Liver (tissue), 9 donors: ENCODE data around the gene TBL1X. TPM values are rescaled to one million over a fixed set of nuclear protein-coding genes. Genes with fewer than 3 reads are reported as not detected.

Experiments
- DNase-seq: peaks from one replicate; pipeline ENCODE4 v3.0.0-alpha.2; 2017; ENCODE audit warnings: low spot score
- H3K27ac ChIP-seq, 2 donors: one replicate each; pipeline ENCODE4 v1.7.0; 2013; ENCODE audit warnings: inconsistent platforms in 2 of 2, low read length in 2 of 2, control low read depth in 1 of 2, low read depth in 1 of 2, mild to moderate bottlenecking in 1 of 2
- H3K27me3 ChIP-seq, 4 donors: one replicate each; pipeline versions ENCODE4 v1.6.1 to v1.7.0; 2013; ENCODE audit warnings: low read length in 3 of 4, inconsistent platforms in 1 of 4, mild to moderate bottlenecking in 1 of 4, moderate library complexity in 1 of 4; ENCODE audit not compliant: control insufficient read depth in 4 of 4, insufficient read depth in 4 of 4
- H3K36me3 ChIP-seq, 4 donors: one replicate each; pipeline versions ENCODE4 v1.6.1 to v1.7.0; 2013; ENCODE audit warnings: low read length in 3 of 4, mild to moderate bottlenecking in 3 of 4, low read depth in 1 of 4, moderate library complexity in 1 of 4; ENCODE audit not compliant: control insufficient read depth in 4 of 4, insufficient read depth in 3 of 4
- H3K4me1 ChIP-seq, 4 donors: one replicate each; pipeline versions ENCODE4 v1.6.1 to v1.7.0; 2013; ENCODE audit warnings: low read length in 3 of 4, mild to moderate bottlenecking in 3 of 4, moderate library complexity in 1 of 4; ENCODE audit not compliant: control insufficient read depth in 4 of 4, insufficient read depth in 4 of 4
- H3K4me3 ChIP-seq, 3 donors: one replicate each; pipeline versions ENCODE4 v1.6.1 to v1.7.0; 2013; ENCODE audit warnings: low read length in 3 of 3, control low read depth in 1 of 3, low read depth in 1 of 3, mild to moderate bottlenecking in 1 of 3
- H3K9ac ChIP-seq, 2 donors: one replicate each; pipeline ENCODE4 v1.7.0; 2013; ENCODE audit warnings: low read length in 2 of 2, mild to moderate bottlenecking in 2 of 2, moderate library complexity in 2 of 2, control low read depth in 1 of 2, low read depth in 1 of 2
- H3K9me3 ChIP-seq, 4 donors: one replicate each; pipeline versions ENCODE4 v1.6.1 to v1.7.0; 2013; ENCODE audit warnings: low read length in 3 of 4; ENCODE audit not compliant: control insufficient read depth in 4 of 4
- EGR1 ChIP-seq, 2 donors: IDR thresholded peaks; 2 replicates each; pipeline ENCODE4 v1.6.1; 2016 to 2018; ENCODE audit warnings: antibody characterized with exemption in 2 of 2, low read depth in 2 of 2
- FOXA1 ChIP-seq: IDR thresholded peaks from 2 replicates; pipeline ENCODE4 v1.6.1; 2016; ENCODE audit warnings: antibody characterized with exemption
- FOXA2 ChIP-seq: IDR thresholded peaks from 2 replicates; pipeline ENCODE4 v1.6.1; 2016; ENCODE audit warnings: antibody characterized with exemption
- GABPA ChIP-seq, 2 donors: IDR thresholded peaks in 1 of 2; conservative IDR thresholded peaks in 1 of 2; 2 replicates each; pipeline ENCODE4 v1.6.1; 2016; ENCODE audit warnings: antibody characterized with exemption in 2 of 2, mild to moderate bottlenecking in 1 of 2, moderate library complexity in 1 of 2
- HNF4A ChIP-seq, 2 donors: conservative IDR thresholded peaks; 2 replicates each; pipeline ENCODE4 v1.6.1; 2016; ENCODE audit warnings: antibody characterized with exemption in 2 of 2, mild to moderate bottlenecking in 2 of 2
- HNF4G ChIP-seq: IDR thresholded peaks from 2 replicates; pipeline ENCODE4 v1.6.1; 2016; ENCODE audit warnings: antibody characterized with exemption
- JUND ChIP-seq, 2 donors: IDR thresholded peaks; 2 replicates each; pipeline ENCODE4 v1.6.1; 2016; ENCODE audit warnings: antibody characterized with exemption in 2 of 2
- NR2F2 ChIP-seq: IDR thresholded peaks from 2 replicates; pipeline ENCODE4 v1.6.1; 2016; ENCODE audit warnings: antibody characterized with exemption
- RAD21 ChIP-seq, 2 donors: IDR thresholded peaks; 2 replicates each; pipeline ENCODE4 v1.6.1; 2016; ENCODE audit warnings: antibody characterized with exemption in 2 of 2, mild to moderate bottlenecking in 2 of 2
- RXRA ChIP-seq, 2 donors: IDR thresholded peaks; 2 replicates each; pipeline ENCODE4 v1.6.1; 2017 to 2018; ENCODE audit warnings: antibody characterized with exemption in 2 of 2, mild to moderate bottlenecking in 1 of 2
- SP1 ChIP-seq: IDR thresholded peaks from 2 replicates; pipeline ENCODE4 v1.6.1; 2018; ENCODE audit warnings: antibody characterized with exemption, mild to moderate bottlenecking
- TAF1 ChIP-seq: conservative IDR thresholded peaks from 2 replicates; pipeline ENCODE4 v1.6.1; 2016; ENCODE audit warnings: antibody characterized with exemption, mild to moderate bottlenecking
- YY1 ChIP-seq: IDR thresholded peaks from 2 replicates; pipeline ENCODE4 v1.6.1; 2016; ENCODE audit warnings: antibody characterized with exemption, mild to moderate bottlenecking
- WGBS: extraction: QIAGEN DNeasy Blood & Tissue Kit; methylation state at CpG from one replicate; pipeline ENCODE4 v1.1.7; 2013; 5-methylcytosine and 5-hydroxymethylcytosine counted together
- polyA plus RNA-seq, 2 donors: library from polyadenylated mRNA; stranded (reverse) in 1 of 2; unstranded in 1 of 2; fragments of 200-250 nt in 1 of 2; fragments of >200 nt in 1 of 2; fragmentation: Nextera tagmentation in 1 of 2; extraction: Ambion mirVana in 1 of 2; gene quantifications; one replicate each; pipeline versions ENCODE4 v1.2.1 to v1.2.3, GENCODE V29; 2013 to 2015
- total RNA-seq, 2 donors: library from RNA; depleted of rRNA; stranded (reverse); fragments of >200 nt; gene quantifications; one replicate each; pipeline ENCODE4 v1.2.3, GENCODE V29; 2014
- TF ChIP-seq, protein P1 (sequence below): IDR thresholded peaks from 2 replicates; pipeline ENCODE4 v1.6.1; 2016; ENCODE audit warnings: antibody characterized with exemption, mild to moderate bottlenecking
- TF ChIP-seq, protein P2 (sequence below): IDR thresholded peaks from 2 replicates; pipeline ENCODE4 v1.6.1; 2016; ENCODE audit warnings: antibody characterized with exemption
- TF ChIP-seq, protein P3 (sequence below): IDR thresholded peaks from 2 replicates; pipeline ENCODE4 v1.6.1; 2016; ENCODE audit warnings: antibody characterized with exemption
- TF ChIP-seq, protein P4 (sequence below): fragments of 150-350 bp; IDR thresholded peaks from 2 replicates; pipeline ENCODE4 v1.5.1; 2017; ENCODE audit warnings: improper control_type of control experiment, low read depth, low read length; ENCODE audit not compliant: missing input control
- TF ChIP-seq, protein P5 (sequence below): IDR thresholded peaks from 2 replicates; pipeline ENCODE4 v1.6.1; 2016; ENCODE audit warnings: antibody characterized with exemption
- donor health status: healthy.
- donor health status: healthy.
- donor health status: healthy.
- donor health status: healthy.
- donor health status: healthy.

The TBL1X gene
- total and polyA plus RNA-seq, 4 donors, result 11.2 to 15.1 (median 11.8) TPM

DNA sequence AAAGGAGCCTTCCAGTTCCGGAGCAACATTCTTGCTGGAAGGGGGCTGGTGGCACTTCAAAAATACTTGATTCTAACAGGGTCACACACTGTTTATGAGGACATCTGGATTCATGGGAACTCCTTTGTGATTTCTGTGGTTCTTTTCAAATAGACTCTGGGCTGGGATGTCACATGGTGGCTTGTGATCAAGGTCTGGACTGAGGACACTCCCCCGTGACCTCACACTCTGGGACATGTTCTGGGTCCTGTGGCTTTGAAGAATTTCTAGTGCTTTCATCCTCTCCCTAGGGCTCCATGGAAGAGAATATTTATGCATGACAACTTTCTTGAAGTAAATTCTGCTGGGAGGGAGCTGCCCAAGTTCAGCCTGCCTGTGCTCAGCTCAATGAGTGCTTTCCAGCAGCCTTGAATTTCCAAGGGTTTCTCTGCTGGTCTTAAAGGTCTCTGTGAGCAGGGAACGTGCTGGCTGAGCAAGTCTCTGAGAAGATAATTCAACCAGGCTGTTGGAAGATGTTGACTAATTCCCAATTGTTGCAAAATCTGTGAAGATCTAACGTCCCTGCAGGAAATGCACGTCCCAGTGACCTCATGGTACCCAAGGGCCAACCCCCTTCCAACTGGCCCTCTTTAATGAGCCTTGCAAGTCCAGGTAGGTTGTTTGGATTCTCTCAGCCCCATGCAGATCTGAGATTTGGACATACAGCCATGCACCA lies 264.5 kb downstream of the TBL1X start:
- Histone ChIP-seq H3K36me3 (no peaks in the 10 kb centered on the region), H3K27me3 (no peaks in the 10 kb centered on the region), H3K9ac (no peak overlapping the region), H3K27ac (no peak overlapping the region), H3K4me3 (no peak overlapping the region), H3K9me3 (peaks cover 0 to 34% (median 9%) of the 10 kb centered on the region in 4 donors), H3K4me1 (no peaks in the 10 kb centered on the region)
- 76% methylated on average over 5 of the region's 5 CpGs for WGBS
- DNase-seq, result no peak
- TF ChIP-seq, protein P1, sequence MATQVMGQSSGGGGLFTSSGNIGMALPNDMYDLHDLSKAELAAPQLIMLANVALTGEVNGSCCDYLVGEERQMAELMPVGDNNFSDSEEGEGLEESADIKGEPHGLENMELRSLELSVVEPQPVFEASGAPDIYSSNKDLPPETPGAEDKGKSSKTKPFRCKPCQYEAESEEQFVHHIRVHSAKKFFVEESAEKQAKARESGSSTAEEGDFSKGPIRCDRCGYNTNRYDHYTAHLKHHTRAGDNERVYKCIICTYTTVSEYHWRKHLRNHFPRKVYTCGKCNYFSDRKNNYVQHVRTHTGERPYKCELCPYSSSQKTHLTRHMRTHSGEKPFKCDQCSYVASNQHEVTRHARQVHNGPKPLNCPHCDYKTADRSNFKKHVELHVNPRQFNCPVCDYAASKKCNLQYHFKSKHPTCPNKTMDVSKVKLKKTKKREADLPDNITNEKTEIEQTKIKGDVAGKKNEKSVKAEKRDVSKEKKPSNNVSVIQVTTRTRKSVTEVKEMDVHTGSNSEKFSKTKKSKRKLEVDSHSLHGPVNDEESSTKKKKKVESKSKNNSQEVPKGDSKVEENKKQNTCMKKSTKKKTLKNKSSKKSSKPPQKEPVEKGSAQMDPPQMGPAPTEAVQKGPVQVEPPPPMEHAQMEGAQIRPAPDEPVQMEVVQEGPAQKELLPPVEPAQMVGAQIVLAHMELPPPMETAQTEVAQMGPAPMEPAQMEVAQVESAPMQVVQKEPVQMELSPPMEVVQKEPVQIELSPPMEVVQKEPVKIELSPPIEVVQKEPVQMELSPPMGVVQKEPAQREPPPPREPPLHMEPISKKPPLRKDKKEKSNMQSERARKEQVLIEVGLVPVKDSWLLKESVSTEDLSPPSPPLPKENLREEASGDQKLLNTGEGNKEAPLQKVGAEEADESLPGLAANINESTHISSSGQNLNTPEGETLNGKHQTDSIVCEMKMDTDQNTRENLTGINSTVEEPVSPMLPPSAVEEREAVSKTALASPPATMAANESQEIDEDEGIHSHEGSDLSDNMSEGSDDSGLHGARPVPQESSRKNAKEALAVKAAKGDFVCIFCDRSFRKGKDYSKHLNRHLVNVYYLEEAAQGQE, result no peak
- TF ChIP-seq RXRA (IDR thresholded peaks at IDR 0.05), result no peak
- no peak for TF ChIP-seq RAD21 (IDR thresholded peaks at IDR 0.05)
- TF ChIP-seq NR2F2, result no peak
- TF ChIP-seq YY1, result no peak
- no peak for TF ChIP-seq FOXA1
- TF ChIP-seq, protein P2, sequence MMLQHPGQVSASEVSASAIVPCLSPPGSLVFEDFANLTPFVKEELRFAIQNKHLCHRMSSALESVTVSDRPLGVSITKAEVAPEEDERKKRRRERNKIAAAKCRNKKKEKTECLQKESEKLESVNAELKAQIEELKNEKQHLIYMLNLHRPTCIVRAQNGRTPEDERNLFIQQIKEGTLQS, result no peak
- no peak for TF ChIP-seq GABPA (IDR thresholded peaks at IDR 0.05 in 1 of 2, conservative IDR thresholded peaks at IDR 0.05 in 1 of 2)
- TF ChIP-seq, protein P3, sequence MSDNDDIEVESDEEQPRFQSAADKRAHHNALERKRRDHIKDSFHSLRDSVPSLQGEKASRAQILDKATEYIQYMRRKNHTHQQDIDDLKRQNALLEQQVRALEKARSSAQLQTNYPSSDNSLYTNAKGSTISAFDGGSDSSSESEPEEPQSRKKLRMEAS, result no peak
- TF ChIP-seq, protein P4, sequence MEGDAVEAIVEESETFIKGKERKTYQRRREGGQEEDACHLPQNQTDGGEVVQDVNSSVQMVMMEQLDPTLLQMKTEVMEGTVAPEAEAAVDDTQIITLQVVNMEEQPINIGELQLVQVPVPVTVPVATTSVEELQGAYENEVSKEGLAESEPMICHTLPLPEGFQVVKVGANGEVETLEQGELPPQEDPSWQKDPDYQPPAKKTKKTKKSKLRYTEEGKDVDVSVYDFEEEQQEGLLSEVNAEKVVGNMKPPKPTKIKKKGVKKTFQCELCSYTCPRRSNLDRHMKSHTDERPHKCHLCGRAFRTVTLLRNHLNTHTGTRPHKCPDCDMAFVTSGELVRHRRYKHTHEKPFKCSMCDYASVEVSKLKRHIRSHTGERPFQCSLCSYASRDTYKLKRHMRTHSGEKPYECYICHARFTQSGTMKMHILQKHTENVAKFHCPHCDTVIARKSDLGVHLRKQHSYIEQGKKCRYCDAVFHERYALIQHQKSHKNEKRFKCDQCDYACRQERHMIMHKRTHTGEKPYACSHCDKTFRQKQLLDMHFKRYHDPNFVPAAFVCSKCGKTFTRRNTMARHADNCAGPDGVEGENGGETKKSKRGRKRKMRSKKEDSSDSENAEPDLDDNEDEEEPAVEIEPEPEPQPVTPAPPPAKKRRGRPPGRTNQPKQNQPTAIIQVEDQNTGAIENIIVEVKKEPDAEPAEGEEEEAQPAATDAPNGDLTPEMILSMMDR, result no peak
- TF ChIP-seq, protein P5, sequence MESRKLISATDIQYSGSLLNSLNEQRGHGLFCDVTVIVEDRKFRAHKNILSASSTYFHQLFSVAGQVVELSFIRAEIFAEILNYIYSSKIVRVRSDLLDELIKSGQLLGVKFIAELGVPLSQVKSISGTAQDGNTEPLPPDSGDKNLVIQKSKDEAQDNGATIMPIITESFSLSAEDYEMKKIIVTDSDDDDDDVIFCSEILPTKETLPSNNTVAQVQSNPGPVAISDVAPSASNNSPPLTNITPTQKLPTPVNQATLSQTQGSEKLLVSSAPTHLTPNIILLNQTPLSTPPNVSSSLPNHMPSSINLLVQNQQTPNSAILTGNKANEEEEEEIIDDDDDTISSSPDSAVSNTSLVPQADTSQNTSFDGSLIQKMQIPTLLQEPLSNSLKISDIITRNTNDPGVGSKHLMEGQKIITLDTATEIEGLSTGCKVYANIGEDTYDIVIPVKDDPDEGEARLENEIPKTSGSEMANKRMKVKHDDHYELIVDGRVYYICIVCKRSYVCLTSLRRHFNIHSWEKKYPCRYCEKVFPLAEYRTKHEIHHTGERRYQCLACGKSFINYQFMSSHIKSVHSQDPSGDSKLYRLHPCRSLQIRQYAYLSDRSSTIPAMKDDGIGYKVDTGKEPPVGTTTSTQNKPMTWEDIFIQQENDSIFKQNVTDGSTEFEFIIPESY, result no peak
- no peak for TF ChIP-seq HNF4A (conservative IDR thresholded peaks at IDR 0.05)
- no peak for TF ChIP-seq FOXA2
- no peak for TF ChIP-seq TAF1
- TF ChIP-seq JUND (IDR thresholded peaks at IDR 0.05), result no peak
- TF ChIP-seq EGR1 (IDR thresholded peaks at IDR 0.05; ENCODE audit: low read depth in 2 of 2), result no peak
- TF ChIP-seq HNF4G, result no peak
- TF ChIP-seq SP1, result no peak
